HCT116 (cell line): ENCODE results near the gene RAC2. TPM values are rescaled to one million over a fixed set of nuclear protein-coding genes. Genes with fewer than 3 reads are reported as not detected.

ENCODE experiments used
- ATAC-seq: fragments of 200-7000 bp; cut with Tn5 transposase; 2 replicates; pipeline ENCODE4 v1.9.1; 2020; ENCODE audit warnings: mild to moderate bottlenecking, moderate library complexity
- BruUV-seq: library from RNA; stranded (reverse); fragments of 400-500 nt; replicated peaks from 2 replicates; lab custom pipeline; 2021; lab: Mats Ljungman, UMichigan
- CTCF ChIA-PET: fragments of 300-600 bp; sonication (Branson Sonifier 250); formaldehyde crosslinking; loops from one replicate; lab custom pipeline; 2021; ENCODE audit warnings: antibody characterized with exemption; lab: Charles Lee
- POLR2A ChIA-PET: fragments of 300-600, 350-600 bp; sonication (Branson Sonifier 250); formaldehyde crosslinking; loops from one replicate; lab custom pipeline; 2021; ENCODE audit warnings: antibody characterized with exemption; lab: Charles Lee
- RAD21 ChIA-PET, 2 experiments: fragments of 300-600 bp; sonication (Branson Sonifier 250); formaldehyde crosslinking; loops; one replicate each; lab custom pipeline; 2023; ENCODE audit warnings: low total read pairs in 2 of 2; ENCODE audit not compliant: uncharacterized antibody in 2 of 2, unreplicated experiment in 2 of 2, low non-redundant PET in 1 of 2; lab: Charles Lee
- DNase-seq: peaks from one replicate; pipeline ENCODE4 v3.0.0-alpha.2; 2010; ENCODE audit warnings: low read depth, low spot score
- H2AFZ ChIP-seq: fragments of 200-600 bp; shearing (Covaris generic), sonication (generic); 2 replicates; pipeline ENCODE4 v1.6.1; 2017; ENCODE audit warnings: low read depth, mixed run types, mixed read lengths, antibody characterized with exemption, low read length; ENCODE audit not compliant: poor library complexity, severe bottlenecking
- H3K27ac ChIP-seq: 2 replicates; pipeline ENCODE4 v1.5.1; 2012; ENCODE audit warnings: low read depth, low read length
- H3K27me3 ChIP-seq: fragments of 200-600 bp; sonication (generic); 2 replicates; pipeline ENCODE4 v1.6.1; 2016; ENCODE audit warnings: mixed run types, low read length, mixed read lengths; ENCODE audit not compliant: insufficient read depth
- H3K36me3 ChIP-seq, 2 experiments: fragments of 200-500 bp in 1 of 2; fragments of 200-600 bp in 1 of 2; sonication (Bioruptor generic) in 1 of 2; sonication (generic) in 1 of 2; 2 replicates each; pipeline versions ENCODE4 v1.5.1 to v1.6.1; 2014 to 2016; ENCODE audit warnings: low read length in 2 of 2, inconsistent platforms in 1 of 2, mixed read lengths in 1 of 2, mixed run types in 1 of 2; ENCODE audit not compliant: insufficient read depth in 2 of 2, control insufficient read depth in 1 of 2
- H3K4me1 ChIP-seq, 2 experiments: fragments of 200-600 bp in 1 of 2; sonication (generic) in 1 of 2; 2 replicates each; pipeline versions ENCODE4 v1.5.1 to v1.6.1; 2012 to 2017; ENCODE audit warnings: low read length in 2 of 2, inconsistent platforms in 1 of 2, mild to moderate bottlenecking in 1 of 2, mixed read lengths in 1 of 2, mixed run types in 1 of 2, moderate library complexity in 1 of 2; ENCODE audit not compliant: insufficient read depth in 2 of 2, control insufficient read depth in 1 of 2
- H3K4me2 ChIP-seq: fragments of 200-600 bp; sonication (generic); 2 replicates; pipeline ENCODE4 v1.6.1; 2017; ENCODE audit warnings: mixed run types, low read length, mixed read lengths
- H3K4me3 ChIP-seq, 2 experiments: fragments of 200-600 bp in 1 of 2; sonication (generic) in 1 of 2; replicated peaks in 1 of 2; 2 replicates each; pipeline ENCODE4 v1.5.1; 2011 to 2016; ENCODE audit warnings: low read length in 2 of 2, control low read depth in 1 of 2, low read depth in 1 of 2, mild to moderate bottlenecking in 1 of 2, mixed read lengths in 1 of 2, mixed run types in 1 of 2
- H3K79me2 ChIP-seq: fragments of 200-600 bp; sonication (generic); 2 replicates; pipeline ENCODE4 v1.6.1; 2017; ENCODE audit warnings: mild to moderate bottlenecking, mixed run types, low read length, moderate library complexity, mixed read lengths; ENCODE audit not compliant: insufficient read depth
- H3K9ac ChIP-seq: fragments of 200-600 bp; sonication (generic); 2 replicates; pipeline ENCODE4 v1.6.1; 2016; ENCODE audit warnings: low read length, mixed read lengths
- H3K9me2 ChIP-seq: fragments of 200-600 bp; sonication (generic), shearing (Covaris generic); 2 replicates; pipeline ENCODE4 v1.6.1; 2017; ENCODE audit warnings: mixed run types, mild to moderate bottlenecking, moderate library complexity; ENCODE audit not compliant: insufficient read depth
- H3K9me3 ChIP-seq, 2 experiments: fragments of 200-500 bp in 1 of 2; fragments of 200-600 bp in 1 of 2; sonication (Bioruptor generic) in 1 of 2; sonication (generic) in 1 of 2; 2 replicates each; pipeline ENCODE4 v1.6.1; 2014 to 2017; ENCODE audit warnings: low read length in 2 of 2, mixed read lengths in 2 of 2, inconsistent platforms in 1 of 2, low read depth in 1 of 2, mild to moderate bottlenecking in 1 of 2, mixed run types in 1 of 2, moderate library complexity in 1 of 2; ENCODE audit not compliant: control insufficient read depth in 1 of 2, insufficient read depth in 1 of 2
- H4K20me1 ChIP-seq: fragments of 200-600 bp; sonication (generic), shearing (Covaris generic); 2 replicates; pipeline ENCODE4 v1.6.1; 2017; ENCODE audit warnings: mixed run types, mild to moderate bottlenecking, moderate library complexity; ENCODE audit not compliant: insufficient read depth
- ATF3 ChIP-seq: IDR thresholded peaks from 2 replicates; pipeline ENCODE4 v1.6.1; 2012
- CBX3 ChIP-seq: IDR thresholded peaks from 2 replicates; pipeline ENCODE4 v1.6.1; 2012; ENCODE audit warnings: low read depth
- CEBPB ChIP-seq: IDR thresholded peaks from 2 replicates; pipeline ENCODE4 v1.6.1; 2012; ENCODE audit warnings: low read depth
- EGR1 ChIP-seq: IDR thresholded peaks from 2 replicates; pipeline ENCODE4 v1.6.1; 2012; ENCODE audit warnings: low read depth
- ELF1 ChIP-seq: IDR thresholded peaks from 2 replicates; pipeline ENCODE4 v1.6.1; 2012; ENCODE audit warnings: low read depth, borderline replicate concordance
- EZH2 ChIP-seq: fragments of 200-600 bp; sonication (generic); IDR thresholded peaks from 2 replicates; pipeline ENCODE4 v1.6.1; 2017; ENCODE audit warnings: antibody characterized with exemption, mixed run types
- EZH2phosphoT487 ChIP-seq: fragments of 200-600 bp; IDR thresholded peaks from 2 replicates; pipeline ENCODE4 v1.6.1; 2018; ENCODE audit warnings: antibody characterized with exemption, borderline replicate concordance
- FOSL1 ChIP-seq: IDR thresholded peaks from 2 replicates; pipeline ENCODE4 v1.6.1; 2012; ENCODE audit warnings: low read depth
- JUND ChIP-seq: IDR thresholded peaks from 2 replicates; pipeline ENCODE4 v1.6.1; 2012
- MAX ChIP-seq: IDR thresholded peaks from 2 replicates; pipeline ENCODE4 v1.6.1; 2012
- POLR2A ChIP-seq: IDR thresholded peaks from 2 replicates; pipeline ENCODE4 v1.7.0; 2011; ENCODE audit warnings: borderline replicate concordance; ENCODE audit not compliant: insufficient read depth, insufficient read length; ENCODE audit errors: extremely low read depth
- POLR2AphosphoS5 ChIP-seq: IDR thresholded peaks from 2 replicates; pipeline ENCODE4 v1.6.1; 2011; ENCODE audit warnings: mild to moderate bottlenecking, low read depth, low read length, moderate library complexity
- RAD21 ChIP-seq: IDR thresholded peaks from 2 replicates; pipeline ENCODE4 v1.6.1; 2012; ENCODE audit warnings: low read depth, mild to moderate bottlenecking
- SP1 ChIP-seq: IDR thresholded peaks from 2 replicates; pipeline ENCODE4 v1.6.1; 2012; ENCODE audit warnings: low read depth
- YY1 ChIP-seq: IDR thresholded peaks from 2 replicates; pipeline ENCODE4 v1.6.1; 2011; ENCODE audit warnings: low read length, low read depth, moderate library complexity, mild to moderate bottlenecking; ENCODE audit not compliant: insufficient replicate concordance; ENCODE audit errors: extremely low read depth
- ZFX ChIP-seq: fragments of 450-650 bp; IDR thresholded peaks from 2 replicates; pipeline ENCODE4 v1.6.1; 2017
- ZNF274 ChIP-seq: fragments of 200-500 bp; sonication (Bioruptor generic); IDR thresholded peaks from 2 replicates; pipeline ENCODE4 v1.6.1; 2014; ENCODE audit warnings: mild to moderate bottlenecking, low read depth, low read length, inconsistent platforms
- intact Hi-C: fragments of 100-400 bp; cut with micrococcal nuclease; formaldehyde crosslinking; loops from 2 replicates; pipeline ENCODE4 v1.10.0; 2022
- total RNA-seq: library from RNA; stranded (reverse); gene quantifications from one replicate; pipeline ENCODE4 v1.2.1, GENCODE V29; 2021; ENCODE audit not compliant: unreplicated experiment

The RAC2 gene
- total RNA-seq, 1 experiment from 2014 or later, result 62.0 TPM

- Histone ChIP-seq H3K36me3 (no peaks in the 10 kb centered on the region), H3K9ac (no peak overlapping the region), H3K27me3 (no peaks in the 10 kb centered on the region), H3K79me2 (peaks cover 7% of the 10 kb centered on the region; the same call in 1 of the 2 replicates), H3K9me3 (no peaks in the 10 kb centered on the region), H3K27ac (no peak overlapping the region), H3K4me2 (peak overlapping the region; percentile 99), H3K9me2 (no peaks in the 10 kb centered on the region), H3K4me3 (no peak overlapping the region), H4K20me1 (no peaks in the 10 kb centered on the region), H3K4me1 (peaks cover 11 to 35% of the 10 kb centered on the region in 2 experiments), H2AFZ (no peak overlapping the region)
- no TSS peak for BruUV-seq
- RAD21 ChIA-PET, result no interaction called here
- DNase-seq, result no peak
- POLR2A ChIA-PET, result interaction anchor here (1.0 to 2.0 kb wide), 2 partner anchors 11 to 16 kb away, joined by 3 to 10 read pairs; no protein-coding TSS in a partner anchor
- no peak for ATAC-seq
- TF ChIP-seq EZH2phosphoT487 (no peak), CBX3 (no peak), EZH2 (no peak), CEBPB (no peak), ZNF274 (no peak), ZFX (no peak), ELF1 (no peak)
- CTCF ChIA-PET, result interaction anchor here (4.2 kb wide), 1 partner anchor 14 kb away, joined by 30 read pairs; no protein-coding TSS in a partner anchor
- intact Hi-C loops, result no loop called here
These were observed 1.1 kb upstream of the RAC2 start for GRCh38 chr22:37244922-37245722.

GRCh38 chr22:37243402-37244113 lies 511 bp downstream of the RAC2 start:
- ChIA-PET POLR2A (interaction anchor here (1.4 to 2.0 kb wide), 2 partner anchors 14 to 57 kb away, joined by 3 to 10 read pairs; no protein-coding TSS in a partner anchor), CTCF (interaction anchor here (4.2 kb wide), 1 partner anchor 16 kb away, joined by 30 read pairs; no protein-coding TSS in a partner anchor), RAD21 (no interaction called here)
- Histone ChIP-seq H2AFZ (no peak overlapping the region), H3K79me2 (peaks cover 7% of the 10 kb centered on the region; the same call in 1 of the 2 replicates), H3K9ac (peak overlapping the region; percentile 76), H3K4me1 (peaks cover 11 to 35% of the 10 kb centered on the region in 2 experiments), H3K9me3 (no peaks in the 10 kb centered on the region), H3K4me2 (peak overlapping the region; percentile 99), H3K27ac (peak overlapping the region; percentile 54; the same call in 1 of the 2 replicates), H3K27me3 (no peaks in the 10 kb centered on the region), H3K4me3 (peak overlapping the region; percentile 71 to 97), H4K20me1 (no peaks in the 10 kb centered on the region), H3K36me3 (no peaks in the 10 kb centered on the region), H3K9me2 (no peaks in the 10 kb centered on the region)
- TF ChIP-seq CEBPB, result no peak
- TF ChIP-seq POLR2AphosphoS5, result no peak
- no peak for TF ChIP-seq RAD21
- no peak for TF ChIP-seq JUND
- TF ChIP-seq SP1, result no peak
- TF ChIP-seq FOSL1, result no peak
- no peak for TF ChIP-seq ZFX
- TF ChIP-seq POLR2A, result no peak
- TF ChIP-seq YY1, result no peak
- TF ChIP-seq ELF1, result no peak
- no peak for TF ChIP-seq ZNF274
- TF ChIP-seq MAX, result no peak
- no peak for TF ChIP-seq EZH2phosphoT487
- TF ChIP-seq EGR1, result no peak
- TF ChIP-seq ATF3, result no peak
- no peak for TF ChIP-seq CBX3
- DNase-seq (no peak), ATAC-seq (peak; percentile 21)
- intact Hi-C loops, result no loop called here
- TSS peak; percentile 44 for BruUV-seq
